Stomach (tissue), 4 donors: ENCODE data around the gene REEP6.

Experiments
- POLR2AphosphoS5 ChIP-seq, 3 donors: sonication (generic); formaldehyde crosslinking; IDR thresholded peaks; one replicate each; pipeline ENCODE4 v1.6.1; 2016; ENCODE audit warnings: antibody characterized with exemption in 3 of 3
- TF ChIP-seq, protein P1 (sequence below), 7 experiments: fragments of 450-650 bp in 4 of 7; fragments of 200-600 bp in 3 of 7; sonication (generic) in 3 of 7; IDR thresholded peaks; one replicate each; pipeline ENCODE4 v1.5.1; 2016 to 2019; ENCODE audit warnings: antibody characterized with exemption in 7 of 7, control low read depth in 2 of 7, mild to moderate bottlenecking in 1 of 7

DNA sequence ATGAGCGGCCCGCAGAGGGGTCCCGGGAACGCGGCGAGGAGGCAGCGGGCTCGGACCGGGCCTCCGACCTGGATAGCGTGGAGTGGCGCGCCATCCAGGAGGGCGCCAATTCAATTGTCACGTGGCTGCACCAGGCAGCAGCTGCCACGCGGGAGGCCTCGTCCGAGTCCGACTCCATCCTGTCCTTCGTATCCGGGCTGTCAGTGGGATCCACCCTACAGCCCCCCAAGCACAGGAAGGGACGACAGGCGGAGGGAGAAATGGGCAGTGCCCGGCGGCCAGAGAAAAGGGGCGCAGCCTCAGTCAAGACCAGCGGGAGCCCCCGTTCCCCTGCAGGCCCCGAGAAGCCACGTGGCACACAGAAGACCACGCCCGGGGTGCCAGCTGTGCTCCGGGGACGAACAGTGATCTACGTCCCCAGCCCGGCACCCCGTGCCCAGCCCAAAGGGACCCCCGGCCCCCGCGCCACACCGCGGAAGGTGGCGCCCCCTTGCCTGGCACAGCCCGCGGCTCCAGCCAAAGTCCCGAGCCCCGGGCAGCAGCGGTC, 22.6 kb upstream of the REEP6 start:
- TF ChIP-seq, protein P1, sequence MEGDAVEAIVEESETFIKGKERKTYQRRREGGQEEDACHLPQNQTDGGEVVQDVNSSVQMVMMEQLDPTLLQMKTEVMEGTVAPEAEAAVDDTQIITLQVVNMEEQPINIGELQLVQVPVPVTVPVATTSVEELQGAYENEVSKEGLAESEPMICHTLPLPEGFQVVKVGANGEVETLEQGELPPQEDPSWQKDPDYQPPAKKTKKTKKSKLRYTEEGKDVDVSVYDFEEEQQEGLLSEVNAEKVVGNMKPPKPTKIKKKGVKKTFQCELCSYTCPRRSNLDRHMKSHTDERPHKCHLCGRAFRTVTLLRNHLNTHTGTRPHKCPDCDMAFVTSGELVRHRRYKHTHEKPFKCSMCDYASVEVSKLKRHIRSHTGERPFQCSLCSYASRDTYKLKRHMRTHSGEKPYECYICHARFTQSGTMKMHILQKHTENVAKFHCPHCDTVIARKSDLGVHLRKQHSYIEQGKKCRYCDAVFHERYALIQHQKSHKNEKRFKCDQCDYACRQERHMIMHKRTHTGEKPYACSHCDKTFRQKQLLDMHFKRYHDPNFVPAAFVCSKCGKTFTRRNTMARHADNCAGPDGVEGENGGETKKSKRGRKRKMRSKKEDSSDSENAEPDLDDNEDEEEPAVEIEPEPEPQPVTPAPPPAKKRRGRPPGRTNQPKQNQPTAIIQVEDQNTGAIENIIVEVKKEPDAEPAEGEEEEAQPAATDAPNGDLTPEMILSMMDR (IDR thresholded peaks at IDR 0.05), result no peak
- TF ChIP-seq POLR2AphosphoS5 (IDR thresholded peaks at IDR 0.05), result no peak
